ENCODE data around the gene GKN2.

GKN2 gene

DNA sequence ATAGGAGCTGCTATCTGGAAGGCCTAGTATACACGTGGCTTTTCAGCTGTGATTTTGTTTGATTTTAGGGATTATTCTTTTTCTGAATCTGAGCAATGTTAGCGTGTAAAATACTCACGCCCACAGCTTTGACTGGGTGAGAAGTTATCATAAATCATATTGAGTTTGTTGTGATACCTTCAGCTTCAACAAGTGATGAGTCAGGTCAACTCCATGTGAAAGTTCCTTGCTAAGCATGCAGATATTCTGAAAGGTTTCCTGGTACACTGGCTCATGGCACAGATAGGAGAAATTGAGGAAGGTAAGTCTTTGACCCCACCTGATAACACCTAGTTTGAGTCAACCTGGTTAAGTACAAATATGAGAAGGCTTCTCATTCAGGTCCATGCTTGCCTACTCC is 21.6 kb upstream of the GKN2 start, which contains the start of gene GKN1:
GKN1 (plus strand) TSS at position 386 of the 400 bp plus-strand sequence. CDS start 42 bp downstream, outside the sequence.
- TF ChIP-seq GATA2 (IDR thresholded peaks at IDR 0.05; ENCODE audit: low read depth, low read length): no peak

DNA sequence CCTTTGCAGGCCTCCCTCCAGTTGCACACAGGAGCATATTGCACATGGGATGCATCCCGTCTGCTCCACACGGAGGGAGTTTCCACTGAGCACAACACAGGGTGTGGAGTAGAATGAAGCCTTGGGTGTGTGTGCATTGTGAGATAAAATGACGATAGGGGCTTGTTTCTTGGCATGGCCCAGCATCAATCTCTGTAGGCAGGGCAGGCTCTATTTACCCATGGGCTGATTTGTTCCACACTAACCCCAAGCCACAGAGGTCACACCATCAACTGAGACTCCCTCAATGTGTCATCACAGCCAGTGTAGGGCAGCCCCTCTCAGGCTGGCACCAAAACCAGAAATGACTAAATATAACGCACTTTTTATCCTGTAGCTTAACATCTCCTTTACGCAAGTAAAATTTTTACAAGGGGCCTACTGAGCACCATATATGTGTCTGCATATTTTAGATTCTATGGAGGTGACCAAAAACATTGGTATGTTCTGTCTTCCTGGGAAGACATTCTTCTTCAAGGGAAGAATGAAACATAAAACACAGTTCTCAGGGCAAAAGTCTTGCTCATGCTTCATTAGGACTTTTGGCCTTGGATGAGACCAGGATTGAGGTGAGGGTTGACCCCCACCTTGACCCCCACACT is 19.0 kb upstream of the GKN2 start:
- no peak for TF ChIP-seq GATA3 (IDR thresholded peaks at IDR 0.05; ENCODE audit: low read depth, low read length)
- TF ChIP-seq GATA2 (IDR thresholded peaks at IDR 0.05; ENCODE audit: low read depth, low read length): no peak

DNA sequence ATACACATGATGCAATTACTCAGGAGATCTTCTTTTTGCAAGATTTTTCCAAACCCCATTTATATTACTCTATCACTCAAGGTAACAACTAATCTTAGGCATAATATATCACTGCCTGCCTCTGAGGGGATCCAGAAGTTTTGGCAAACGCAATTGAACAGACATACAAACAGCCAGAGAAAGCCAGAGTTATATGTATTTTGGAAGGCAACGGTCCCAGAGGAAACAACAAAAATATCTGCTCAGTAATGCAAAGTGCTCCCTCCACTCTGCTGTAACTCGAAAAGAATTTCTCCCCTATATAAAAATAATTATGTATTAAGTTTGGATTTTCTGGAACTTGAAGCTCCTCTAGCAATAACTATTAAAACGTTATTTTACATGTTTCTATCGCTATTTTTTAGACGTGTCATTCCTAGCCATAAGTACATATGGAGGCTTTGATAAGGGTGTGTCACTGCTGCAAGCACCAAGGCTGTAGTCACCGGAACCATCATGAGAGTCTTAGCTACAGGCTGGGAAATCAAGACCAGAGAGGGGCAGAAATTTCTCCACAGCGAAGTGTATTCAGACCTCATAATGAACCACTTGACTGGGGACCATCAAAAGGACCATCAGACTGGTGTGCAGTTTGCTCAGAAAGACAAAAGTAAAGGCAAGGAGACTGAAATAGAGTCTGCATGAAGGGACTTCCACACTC is 18.0 kb upstream of the GKN2 start:
- TF ChIP-seq GATA3 (IDR thresholded peaks at IDR 0.05; ENCODE audit: low read depth, low read length): no peak
- TF ChIP-seq GATA2 (IDR thresholded peaks at IDR 0.05; ENCODE audit: low read depth, low read length): no peak

DNA sequence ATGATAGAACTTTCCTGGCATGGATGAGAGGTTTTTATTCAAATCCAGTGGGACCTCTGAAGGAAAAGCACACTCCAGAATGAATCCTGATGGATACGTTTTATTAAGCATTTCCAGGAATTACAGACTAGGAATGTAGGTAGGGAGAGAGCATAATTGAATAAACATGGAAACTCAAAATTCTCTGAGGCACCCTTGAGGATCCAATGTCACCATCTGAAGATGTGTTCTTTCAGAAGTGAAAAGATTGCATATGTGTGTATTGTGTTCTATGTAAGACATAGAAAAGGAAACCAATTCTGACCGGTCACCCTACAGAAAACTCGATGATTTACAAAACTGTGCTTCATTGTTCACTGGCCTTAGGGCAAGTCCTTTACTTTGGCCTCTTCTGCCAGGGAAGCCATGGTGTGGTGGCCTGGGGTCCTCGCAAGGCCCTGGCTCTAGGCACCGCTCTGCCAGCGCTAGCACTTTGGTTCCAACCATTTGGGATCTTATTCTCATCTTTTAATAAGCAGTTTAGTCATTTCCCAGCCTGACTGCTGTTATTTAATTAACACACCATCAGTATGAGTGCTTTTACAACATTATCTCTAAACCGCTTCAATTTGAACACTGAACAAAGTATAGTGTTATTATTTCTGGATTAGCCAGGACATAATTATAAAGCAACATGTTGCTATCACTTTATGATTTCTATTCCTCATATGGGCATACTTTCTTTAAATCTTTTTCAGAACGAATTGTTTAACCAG is 17.2 kb upstream of the GKN2 start:
- TF ChIP-seq GATA3 (IDR thresholded peaks at IDR 0.05; ENCODE audit: low read depth, low read length): no peak
- no peak for TF ChIP-seq GATA2 (IDR thresholded peaks at IDR 0.05; ENCODE audit: low read depth, low read length)

DNA sequence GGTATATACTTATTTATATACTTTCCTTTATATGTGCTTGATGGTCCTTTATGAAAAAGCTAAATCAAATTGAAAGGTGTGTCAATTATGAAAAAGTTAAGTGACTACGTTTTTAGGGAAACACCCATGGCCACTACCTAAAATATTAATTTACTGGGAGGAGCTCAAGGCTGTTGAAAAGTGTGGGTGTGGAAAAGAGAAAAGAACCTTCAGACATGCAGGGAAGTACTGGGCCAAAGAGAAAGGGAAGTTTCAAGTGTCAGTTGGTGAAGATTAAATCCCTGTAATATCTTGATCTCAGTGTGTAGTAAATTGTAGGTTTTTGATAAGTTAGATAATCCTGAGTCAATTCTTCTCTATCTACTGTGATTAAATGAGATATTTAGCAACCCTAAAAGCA is 15.5 kb upstream of the GKN2 start:
- TF ChIP-seq GATA3 (IDR thresholded peaks at IDR 0.05; ENCODE audit: low read depth, low read length) (no peak), GATA2 (IDR thresholded peaks at IDR 0.05; ENCODE audit: low read depth, low read length) (no peak)

DNA sequence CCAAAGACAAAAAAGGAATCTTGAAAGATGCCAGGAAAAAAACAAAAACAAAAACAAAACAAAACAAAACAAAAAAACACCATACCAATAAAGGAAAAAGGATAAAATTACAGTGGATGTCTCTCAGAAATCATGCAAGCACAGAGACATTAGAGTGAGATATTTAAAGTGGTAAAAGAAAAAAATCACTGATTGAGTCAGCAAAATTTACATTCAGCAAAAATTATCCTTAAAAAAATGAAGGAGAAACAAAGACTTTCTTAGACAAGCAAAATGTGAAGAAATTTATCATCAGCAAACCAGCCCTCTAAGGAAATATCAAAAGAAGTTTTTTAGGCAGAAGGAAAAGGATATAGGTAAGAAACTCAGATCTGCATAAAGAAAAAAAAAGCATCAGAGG is 11.6 kb upstream of the GKN2 start:
- TF ChIP-seq GATA2 (IDR thresholded peaks at IDR 0.05; ENCODE audit: low read depth, low read length): no peak
- no peak for TF ChIP-seq GATA3 (IDR thresholded peaks at IDR 0.05; ENCODE audit: low read depth, low read length)

DNA sequence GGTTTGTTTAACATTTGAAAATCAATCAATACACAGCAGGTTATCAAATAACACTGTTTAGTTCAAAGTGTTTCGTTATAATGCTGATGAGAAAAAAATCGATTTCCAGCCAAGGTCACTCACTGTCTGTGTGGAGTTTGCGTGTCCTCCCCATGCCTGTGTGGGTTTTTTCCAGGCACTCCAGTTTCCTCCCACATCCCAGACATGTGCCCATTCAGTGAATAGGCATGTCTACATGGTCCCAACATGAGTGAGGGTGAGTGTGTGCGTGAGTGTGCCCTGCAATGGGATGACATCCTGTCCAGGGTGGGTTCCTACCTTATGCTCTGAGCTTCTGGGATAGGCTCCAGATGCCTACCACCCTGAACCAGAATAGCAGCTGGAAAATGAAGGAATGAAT is 8.7 kb upstream of the GKN2 start:
- TF ChIP-seq GATA2 (IDR thresholded peaks at IDR 0.05; ENCODE audit: low read depth, low read length) (no peak), GATA3 (IDR thresholded peaks at IDR 0.05; ENCODE audit: low read depth, low read length) (no peak)

DNA sequence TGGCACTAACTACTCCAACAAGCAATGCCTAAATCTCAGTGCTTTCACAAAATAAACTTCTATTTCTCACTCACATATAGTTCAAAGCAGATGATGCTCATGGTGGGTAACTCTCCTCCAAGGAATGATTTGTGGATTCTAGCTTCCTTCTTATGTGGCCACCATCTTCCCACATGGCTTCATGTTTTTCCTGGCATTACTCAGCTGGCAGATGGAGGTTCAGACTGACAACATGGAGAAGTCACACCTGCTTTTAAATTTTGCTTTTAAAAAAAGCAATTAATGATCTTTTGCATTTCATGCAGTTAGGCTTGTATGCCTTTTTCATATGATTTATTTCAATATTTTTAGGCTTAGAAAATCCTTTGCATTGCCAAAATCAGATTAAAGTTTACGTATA is 6.3 kb upstream of the GKN2 start:
- TF ChIP-seq GATA2 (IDR thresholded peaks at IDR 0.05; ENCODE audit: low read depth, low read length) (no peak), GATA3 (IDR thresholded peaks at IDR 0.05; ENCODE audit: low read depth, low read length) (no peak)

DNA sequence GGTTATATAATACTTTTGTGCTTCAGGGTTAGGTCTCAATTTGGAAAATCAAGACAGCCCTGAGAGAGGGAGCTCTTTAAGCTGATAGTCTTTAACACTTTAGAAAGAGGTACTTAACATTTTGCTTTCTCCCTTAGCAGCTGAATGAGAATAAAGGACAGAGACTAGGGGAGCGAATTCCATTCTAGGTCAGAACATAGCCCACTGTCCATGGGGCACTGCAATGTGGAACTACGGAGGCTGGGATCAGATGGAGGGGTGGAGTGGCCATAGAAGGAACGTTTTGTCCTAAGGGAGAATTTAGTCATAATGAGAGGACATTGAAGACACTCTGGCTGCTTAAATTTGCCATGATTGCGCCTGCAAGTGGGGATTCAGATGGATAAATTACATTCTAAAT is 794 bp downstream of the GKN2 start:
- TF ChIP-seq GATA3 (IDR thresholded peaks at IDR 0.05; ENCODE audit: low read depth, low read length) (no peak), GATA2 (IDR thresholded peaks at IDR 0.05; ENCODE audit: low read depth, low read length) (no peak)

DNA sequence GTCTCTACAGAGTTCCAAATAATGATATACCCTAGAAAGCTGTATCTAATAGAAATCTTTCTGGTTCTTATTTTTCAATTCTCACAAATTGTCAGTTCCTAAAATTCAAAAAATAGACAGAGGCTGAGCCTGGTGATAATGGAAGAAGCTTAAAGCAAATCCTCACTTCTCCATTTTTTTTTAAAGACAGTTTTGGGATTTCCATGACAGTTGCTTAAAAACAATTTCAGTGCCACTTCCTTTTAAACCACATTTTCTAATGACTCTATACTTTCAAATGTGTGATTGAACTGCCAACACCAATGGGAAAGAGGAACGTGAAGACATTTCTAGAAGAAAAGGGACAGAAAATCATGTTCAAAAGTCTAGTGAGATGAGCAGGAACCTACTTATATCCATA is 4.0 kb downstream of the GKN2 start:
- no peak for TF ChIP-seq GATA3 (IDR thresholded peaks at IDR 0.05; ENCODE audit: low read depth, low read length)
- TF ChIP-seq GATA2 (IDR thresholded peaks at IDR 0.05; ENCODE audit: low read depth, low read length): no peak

DNA sequence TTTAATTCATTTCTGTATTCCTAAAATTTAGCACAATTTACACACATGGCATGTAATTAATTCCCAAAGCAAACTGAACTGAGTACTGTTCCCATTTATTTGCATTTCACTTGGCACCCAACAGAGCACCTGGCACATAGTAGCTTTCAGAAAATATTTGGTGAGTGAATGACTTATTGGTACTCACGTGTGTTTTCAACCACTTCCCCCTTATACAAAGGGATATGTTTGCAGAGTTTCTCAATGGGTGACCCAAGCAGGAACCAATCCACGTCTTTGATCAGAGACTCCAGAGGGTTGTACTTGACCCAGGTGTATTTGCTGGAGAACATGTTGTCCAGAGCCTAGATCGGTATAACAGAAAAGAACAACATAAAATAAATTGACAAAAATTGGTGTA is 6.6 kb downstream of the GKN2 start:
- no peak for TF ChIP-seq GATA3 (IDR thresholded peaks at IDR 0.05; ENCODE audit: low read depth, low read length)
- TF ChIP-seq GATA2 (IDR thresholded peaks at IDR 0.05; ENCODE audit: low read depth, low read length): no peak

DNA sequence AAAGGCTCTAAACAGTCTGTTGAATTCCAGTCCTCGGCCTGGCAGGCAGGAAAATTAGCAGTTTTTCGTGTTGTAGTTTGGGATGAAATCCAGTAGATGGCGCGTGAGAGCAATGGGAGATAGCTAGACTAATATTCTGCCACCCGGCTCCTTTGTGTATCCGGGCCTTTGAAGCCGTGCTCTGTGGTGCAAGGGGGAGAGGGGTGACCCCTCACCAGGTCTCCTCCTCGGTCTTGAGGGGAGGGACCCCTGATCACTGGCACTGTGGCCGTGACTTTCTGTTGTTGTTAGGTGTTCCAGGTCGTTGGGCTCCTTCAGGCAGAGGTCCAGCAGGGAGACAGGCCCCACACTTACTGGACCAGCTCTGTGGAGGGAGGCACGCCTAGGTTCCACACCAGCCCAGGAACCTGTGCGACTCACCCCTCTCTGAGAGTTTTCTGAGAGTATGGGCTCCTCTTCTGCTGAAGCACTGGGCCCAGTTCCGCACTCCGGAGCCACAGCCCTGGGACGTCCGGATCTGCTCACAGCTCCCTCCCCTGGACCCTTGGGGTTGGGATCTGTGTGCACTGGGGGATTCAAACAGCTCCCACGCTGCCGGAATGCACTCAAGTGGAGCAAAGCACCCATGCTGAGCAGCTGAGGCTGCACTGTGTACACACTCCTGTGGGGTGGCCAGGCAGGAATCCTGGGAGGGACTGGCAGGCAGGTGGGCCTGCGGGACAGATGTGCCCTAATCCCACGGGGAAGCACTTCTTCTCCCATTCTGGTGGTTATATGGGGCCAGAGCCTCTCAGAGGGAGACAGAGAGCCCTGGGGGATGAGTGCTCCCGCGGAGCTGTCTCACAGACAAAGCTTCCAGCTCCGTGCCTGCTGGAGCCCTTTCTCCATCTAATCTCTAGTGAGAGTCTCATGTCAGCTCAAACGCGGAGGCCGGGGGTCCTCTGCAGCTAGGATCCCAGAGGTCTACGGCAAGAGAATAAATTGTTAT is 8.8 kb downstream of the GKN2 start:
- TF ChIP-seq GATA2 (IDR thresholded peaks at IDR 0.05; ENCODE audit: low read depth, low read length): no peak
- no peak for TF ChIP-seq GATA3 (IDR thresholded peaks at IDR 0.05; ENCODE audit: low read depth, low read length)

DNA sequence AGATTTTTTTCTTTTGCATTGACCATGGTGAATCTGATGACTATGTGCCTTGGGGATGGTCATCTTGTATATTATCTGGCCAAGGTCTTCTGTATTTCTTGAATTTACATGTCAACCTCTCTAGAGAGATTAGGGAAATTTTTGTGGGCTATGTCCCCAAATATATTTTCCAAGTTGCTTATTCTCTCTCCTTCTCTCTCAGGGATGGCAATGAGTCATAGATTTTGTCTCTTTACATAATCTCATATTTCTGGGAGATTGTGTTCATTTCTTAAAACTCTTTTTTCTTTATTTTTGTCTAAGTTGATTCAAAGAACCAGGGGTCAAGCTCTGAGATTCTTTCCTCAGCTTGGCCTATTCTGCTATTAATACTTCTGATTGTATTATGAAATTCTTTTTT is 9.9 kb downstream of the GKN2 start:
- TF ChIP-seq GATA3 (IDR thresholded peaks at IDR 0.05; ENCODE audit: low read depth, low read length) (no peak), GATA2 (IDR thresholded peaks at IDR 0.05; ENCODE audit: low read depth, low read length) (no peak)

DNA sequence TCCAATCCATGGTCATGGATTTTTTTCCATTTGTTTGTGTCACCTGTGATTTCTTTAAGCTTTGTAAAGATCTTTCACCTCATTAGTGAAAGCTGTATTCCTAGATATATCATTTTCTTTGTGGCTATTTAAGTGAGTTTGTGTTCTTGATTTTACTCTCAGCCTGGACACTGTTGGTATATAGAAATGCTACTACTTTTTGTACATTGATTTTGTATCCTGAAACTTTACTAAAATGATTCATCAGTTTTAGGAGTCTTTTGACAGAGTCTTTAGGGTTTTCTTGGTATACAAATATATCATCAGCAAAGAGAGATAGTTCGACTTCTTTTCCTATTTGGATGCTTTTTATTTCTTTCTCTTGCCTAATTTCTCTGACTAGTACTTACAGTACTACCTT is 12.3 kb downstream of the GKN2 start:
- TF ChIP-seq GATA3 (IDR thresholded peaks at IDR 0.05; ENCODE audit: low read depth, low read length) (no peak), GATA2 (IDR thresholded peaks at IDR 0.05; ENCODE audit: low read depth, low read length) (no peak)

All from SH-SY5Y (cell line).